Hepatocyte (in vitro differentiated cells): ENCODE measurements around the gene XRCC4.

Experiments used
- CTCF ChIP-seq: fragments of 200-600 bp; sonication (generic); IDR thresholded peaks from 2 replicates; pipeline ENCODE4 v1.5.1; 2016; ENCODE audit warnings: antibody characterized with exemption, mild to moderate bottlenecking; ENCODE audit not compliant: poor library complexity
- EZH2 ChIP-seq: fragments of 200-600 bp; sonication (generic); IDR thresholded peaks from 2 replicates; pipeline ENCODE4 v1.6.1; 2016; ENCODE audit warnings: antibody characterized with exemption, mild to moderate bottlenecking, borderline replicate concordance
- EZH2phosphoT487 ChIP-seq: fragments of 200-600 bp; sonication (generic); IDR thresholded peaks from one replicate; pipeline ENCODE4 v1.6.1; 2018; ENCODE audit warnings: antibody characterized with exemption, mild to moderate bottlenecking, low read depth, moderate library complexity; ENCODE audit not compliant: unreplicated experiment, severe bottlenecking

GRCh38 chr5:83124593-83124992, 47.2 kb downstream of the XRCC4 start:
- TF ChIP-seq CTCF (no peak), EZH2phosphoT487 (no peak), EZH2 (no peak)
